Measurements from ENCODE around the gene RAB24.

DNA sequence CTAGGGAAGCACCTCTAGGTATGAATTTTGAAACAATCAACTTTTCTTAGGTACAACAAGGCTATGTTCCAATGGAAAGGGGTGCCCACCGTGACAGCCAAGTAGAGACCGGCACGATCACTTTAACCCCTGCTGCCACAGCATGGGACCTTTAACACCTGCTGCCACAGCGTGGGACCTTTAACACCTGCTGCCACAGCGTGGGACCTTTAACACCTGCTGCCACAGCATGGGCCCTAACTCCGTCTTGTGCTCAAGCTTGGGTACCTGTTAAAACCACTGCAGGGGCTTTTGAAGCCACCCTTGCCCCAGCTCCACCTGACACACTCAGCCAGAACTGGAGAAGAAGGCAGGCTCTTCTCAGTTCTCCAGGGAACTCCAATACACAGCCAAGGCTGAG, 26.4 kb upstream of the RAB24 start:
- TF ChIP-seq CTCF (IDR thresholded peaks at IDR 0.05) (no peak), POLR2A (IDR thresholded peaks at IDR 0.05) (no peak)
